Endothelial cell of umbilical vein (primary cell): ENCODE data around the gene OR2T29. TPM values are rescaled to one million over a fixed set of nuclear protein-coding genes. Genes with fewer than 3 reads are reported as not detected.
"Not testable (repeated sequence)": the region's sequence is repeated elsewhere in the genome, so short reads cannot be mapped to it uniquely, and the experiment has no call there.

Experiments used
- BruUV-seq: library from RNA; stranded (reverse); fragments of 400-500 nt; replicated peaks from 2 replicates; lab custom pipeline; 2021; lab: Mats Ljungman, UMichigan
- CTCF ChIA-PET: fragments of 300-600, 350-600 bp; sonication (Branson Sonifier 250); formaldehyde crosslinking; loops from one replicate; lab custom pipeline; 2021; ENCODE audit warnings: antibody characterized with exemption, inconsistent platforms; lab: Charles Lee
- POLR2A ChIA-PET: fragments of 300-600, 350-600 bp; sonication (Branson Sonifier 250); formaldehyde crosslinking; loops from one replicate; lab custom pipeline; 2021; ENCODE audit warnings: antibody characterized with exemption, inconsistent platforms; lab: Charles Lee
- DNase-seq: peaks from one replicate; pipeline ENCODE4 v3.0.0-alpha.2; 2011; ENCODE audit warnings: low read depth, low spot score
- FAIRE-seq: peaks from 2 replicates; lab custom pipeline; 2011; peaks lifted over from hg19 to GRCh38; lab: Jason Lieb, UNC
- H2AFZ ChIP-seq: 2 replicates; pipeline ENCODE4 v1.6.0; 2012; ENCODE audit warnings: low read depth, low read length, control low read depth, inconsistent platforms
- H3K27ac ChIP-seq: 2 replicates; pipeline ENCODE4 v1.5.1; 2011; ENCODE audit warnings: low read depth, mild to moderate bottlenecking, control low read depth, low read length, moderate library complexity; ENCODE audit not compliant: insufficient read depth
- H3K27me3 ChIP-seq, 2 experiments: 2 replicates each; pipeline versions ENCODE4 v1.6.0 to v1.6.1; 2011; ENCODE audit warnings: low read length in 2 of 2, mixed read lengths in 1 of 2; ENCODE audit not compliant: control insufficient read depth in 2 of 2, insufficient read depth in 2 of 2
- H3K36me3 ChIP-seq, 2 experiments: 2 replicates in 1 of 2; 3 replicates in 1 of 2; pipeline ENCODE4 v1.5.1; 2011; ENCODE audit warnings: low read length in 2 of 2, mild to moderate bottlenecking in 1 of 2, moderate library complexity in 1 of 2; ENCODE audit not compliant: control insufficient read depth in 2 of 2, insufficient read depth in 2 of 2; ENCODE audit errors: extremely low read depth in 1 of 2
- H3K4me1 ChIP-seq: 3 replicates; pipeline ENCODE4 v1.5.1; 2011; ENCODE audit warnings: mild to moderate bottlenecking, low read length; ENCODE audit not compliant: control insufficient read depth, insufficient read depth; ENCODE audit errors: extremely low read depth
- H3K4me2 ChIP-seq: 2 replicates; pipeline ENCODE4 v1.6.1; 2011; ENCODE audit warnings: low read length, control low read depth, mixed read lengths; ENCODE audit not compliant: insufficient read depth
- H3K4me3 ChIP-seq, 3 experiments: fragments of 200-600 bp in 1 of 3; sonication (generic), shearing (Covaris generic) in 1 of 3; replicated peaks in 1 of 3; 2 replicates each; pipeline ENCODE4 v1.5.1; 2011 to 2016; ENCODE audit warnings: control low read depth in 3 of 3, low read length in 3 of 3, mild to moderate bottlenecking in 2 of 3, inconsistent platforms in 1 of 3, low read depth in 1 of 3, moderate library complexity in 1 of 3; ENCODE audit not compliant: insufficient read depth in 1 of 3
- H3K79me2 ChIP-seq: 2 replicates; pipeline ENCODE4 v1.6.0; 2012; ENCODE audit warnings: low read length, inconsistent platforms; ENCODE audit not compliant: control insufficient read depth, insufficient read depth
- H3K9ac ChIP-seq: replicated peaks from 2 replicates; pipeline ENCODE3; 2011; ENCODE audit warnings: low read length, control low read depth; ENCODE audit not compliant: insufficient read depth; ENCODE audit errors: extremely low read depth
- H3K9me1 ChIP-seq: replicated peaks from 3 replicates; pipeline ENCODE4 v1.6.0; 2011; ENCODE audit warnings: mild to moderate bottlenecking, low read length; ENCODE audit not compliant: control insufficient read depth, insufficient read depth; ENCODE audit errors: extremely low read depth
- H3K9me3 ChIP-seq: replicated peaks from 2 replicates; pipeline ENCODE4 v1.5.1; 2012; ENCODE audit warnings: low read length, inconsistent platforms; ENCODE audit not compliant: control insufficient read depth, insufficient read depth
- H4K20me1 ChIP-seq: replicated peaks from 2 replicates; pipeline ENCODE3; 2011; ENCODE audit warnings: mild to moderate bottlenecking, low read length; ENCODE audit not compliant: control insufficient read depth, insufficient read depth; ENCODE audit errors: extremely low read depth
- dilution Hi-C: fragments of 300-500 bp; cut with MboI; formaldehyde crosslinking; loops from one replicate; pipeline ENCODE4 v1.15.0; 2019; ENCODE audit warnings: low sequenced_read_pairs; ENCODE audit not compliant: extremely low pct_ligation_motif_present
- intact Hi-C: fragments of 100-400 bp; cut with micrococcal nuclease; formaldehyde crosslinking; loops from one replicate; pipeline ENCODE4 v1.10.0; 2022
- polyA plus RNA-seq, 4 experiments: library from polyadenylated mRNA; depleted of rRNA in 3 of 4; stranded (reverse) in 3 of 4; unstranded in 1 of 4; fragments of >200 nt; gene quantifications; 2 replicates each; pipeline versions ENCODE4 v1.2.1 to v1.2.3, GENCODE V29; 2011 to 2012; ENCODE audit warnings: missing spikeins in 1 of 4
- total RNA-seq: library from RNA; stranded (reverse); gene quantifications from 2 replicates; pipeline ENCODE4 v1.2.3, GENCODE V29; 2021

OR2T29 gene
- total and polyA plus RNA-seq, 2 donors (not counting 3 experiments of a cell fraction or from before 2014, with no cell fraction given) = not detected

GRCh38 chr1:248551027-248551426 is 11.5 kb downstream of the OR2T29 start:
- POLR2A ChIA-PET = not testable (repeated sequence)

GRCh38 chr1:248547383-248547782 is 15.2 kb downstream of the OR2T29 start:
- H3K79me2 ChIP-seq, H3K36me3 ChIP-seq, H3K27me3 ChIP-seq, DNase-seq, H3K9me3 ChIP-seq, BruUV-seq, POLR2A ChIA-PET, H3K9me1 ChIP-seq, H3K9ac ChIP-seq, H2AFZ ChIP-seq, H3K4me3 ChIP-seq, H3K4me1 ChIP-seq, H4K20me1 ChIP-seq, dilution Hi-C loops, CTCF ChIA-PET, intact Hi-C loops, FAIRE-seq, H3K4me2 ChIP-seq, H3K27ac ChIP-seq: not testable (repeated sequence)

More at GRCh38 chr1:248551027-248551426, 11.5 kb downstream of the OR2T29 start:
- BruUV-seq, H4K20me1 ChIP-seq, H3K36me3 ChIP-seq, H3K9me1 ChIP-seq, H3K4me3 ChIP-seq, H3K4me1 ChIP-seq, H3K27ac ChIP-seq, H2AFZ ChIP-seq, intact Hi-C loops, dilution Hi-C loops, H3K27me3 ChIP-seq, H3K9me3 ChIP-seq, H3K79me2 ChIP-seq, CTCF ChIA-PET, H3K4me2 ChIP-seq, H3K9ac ChIP-seq, FAIRE-seq, DNase-seq: not testable (repeated sequence)

GRCh38 chr1:248537449-248537848 is 25.1 kb downstream of the OR2T29 start:
- CTCF ChIA-PET, H3K27me3 ChIP-seq, intact Hi-C loops, dilution Hi-C loops, H3K9ac ChIP-seq, H3K4me3 ChIP-seq, FAIRE-seq, H4K20me1 ChIP-seq, H3K9me3 ChIP-seq, H3K4me1 ChIP-seq, BruUV-seq, H3K36me3 ChIP-seq, DNase-seq, H3K79me2 ChIP-seq, H3K27ac ChIP-seq, POLR2A ChIA-PET, H2AFZ ChIP-seq, H3K4me2 ChIP-seq, H3K9me1 ChIP-seq: not testable (repeated sequence)
